ENCODE data around the gene SDCCAG8.

The SDCCAG8 gene

DNA sequence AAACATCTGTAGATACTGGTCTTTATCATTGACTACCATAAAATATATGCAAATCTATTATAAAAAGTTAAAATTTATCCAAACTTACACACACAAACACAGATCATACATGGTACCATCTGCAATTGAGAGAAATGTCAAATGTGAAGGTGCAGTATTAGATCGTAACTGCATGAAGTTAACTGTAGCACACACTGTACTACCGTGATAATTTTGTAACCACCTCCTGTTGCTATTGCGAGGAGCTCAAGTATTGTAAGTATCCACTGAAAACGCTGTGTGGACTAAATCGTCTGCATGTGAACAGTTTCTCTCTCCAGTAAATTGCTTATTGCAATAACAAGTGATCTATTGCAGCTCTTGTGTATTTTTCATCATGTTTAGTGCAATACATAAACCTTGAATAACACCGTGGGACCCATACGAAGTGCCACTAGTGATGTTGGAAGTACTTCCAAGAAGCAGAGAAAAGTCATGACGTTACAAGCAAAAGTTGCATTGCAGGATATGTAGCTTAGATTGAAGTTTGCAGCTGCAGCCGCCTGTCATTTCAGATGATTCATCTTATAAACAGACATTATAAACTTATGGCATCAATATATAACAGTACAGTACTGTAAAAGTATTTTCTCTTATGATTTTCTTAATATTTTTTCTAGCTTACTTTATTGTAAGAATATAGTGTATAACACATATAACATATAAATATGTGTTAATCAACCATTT, 172.9 kb downstream of the SDCCAG8 start:
- DNase-seq: no peak

GRCh38 chr1:243431591-243431990, 175.8 kb downstream of the SDCCAG8 start:
- DNase-seq: no peak

GRCh38 chr1:243432136-243432535, 176.3 kb downstream of the SDCCAG8 start:
- no peak for DNase-seq

GRCh38 chr1:243433737-243434370, 178.0 kb downstream of the SDCCAG8 start:
- no peak for DNase-seq

DNA sequence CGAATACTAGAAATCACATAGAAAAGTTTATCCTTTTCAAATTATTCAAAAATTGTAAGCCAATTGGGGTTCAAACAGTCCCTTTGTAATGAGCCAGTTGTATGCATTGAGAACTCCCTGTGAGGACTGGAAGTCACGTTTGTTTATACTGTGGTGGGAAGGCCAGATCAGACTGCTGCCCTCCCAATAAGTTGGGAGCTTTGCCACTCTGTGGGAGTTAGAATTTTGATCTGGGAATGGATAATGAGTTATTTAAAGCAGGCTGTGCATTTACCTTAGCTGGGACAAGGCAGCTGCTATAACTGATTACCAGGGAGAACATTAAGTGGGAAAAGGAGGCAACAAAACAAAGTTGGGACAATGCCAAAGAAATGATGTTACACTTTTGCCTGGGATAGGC, 178.8 kb downstream of the SDCCAG8 start:
- no peak for DNase-seq

DNA sequence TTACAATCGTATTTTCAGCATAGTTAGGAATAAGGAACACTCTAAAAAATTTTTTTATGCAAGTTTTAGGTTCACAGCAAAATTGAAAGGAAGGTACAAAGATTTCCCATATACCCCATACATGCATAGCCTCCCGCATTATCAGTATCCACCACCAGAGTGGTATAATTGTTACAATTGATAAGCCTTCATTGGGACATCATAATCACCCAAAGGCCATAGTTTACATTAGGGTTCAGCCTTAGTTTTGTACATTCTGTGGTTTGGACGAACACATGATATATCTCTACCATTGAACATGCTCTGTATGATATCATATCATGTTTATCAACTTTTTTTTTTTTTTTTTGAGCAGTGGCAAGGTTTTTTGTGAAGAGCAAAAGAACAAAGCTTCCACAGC, 180.0 kb downstream of the SDCCAG8 start:
- no peak for DNase-seq

DNA sequence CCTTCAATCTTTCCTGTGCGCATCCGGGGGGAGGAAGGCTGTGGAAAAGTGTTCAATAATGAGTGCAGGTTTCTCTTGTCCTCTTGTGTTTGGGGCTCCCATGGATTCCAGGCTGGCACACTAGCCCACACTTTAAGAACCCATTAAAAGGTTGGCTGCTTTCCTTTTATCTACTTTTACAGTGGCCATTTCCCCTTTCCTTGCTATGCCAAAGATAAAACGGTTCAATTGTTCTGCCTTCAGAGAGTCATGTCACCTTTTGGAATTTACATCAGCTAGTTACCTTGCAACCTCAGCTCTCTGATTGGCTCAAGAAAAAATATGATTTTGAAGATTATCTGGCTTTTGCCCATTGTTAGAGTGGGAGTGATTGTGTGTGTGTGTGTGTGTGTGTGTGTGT, 182.3 kb downstream of the SDCCAG8 start:
- DNase-seq: no peak

DNA sequence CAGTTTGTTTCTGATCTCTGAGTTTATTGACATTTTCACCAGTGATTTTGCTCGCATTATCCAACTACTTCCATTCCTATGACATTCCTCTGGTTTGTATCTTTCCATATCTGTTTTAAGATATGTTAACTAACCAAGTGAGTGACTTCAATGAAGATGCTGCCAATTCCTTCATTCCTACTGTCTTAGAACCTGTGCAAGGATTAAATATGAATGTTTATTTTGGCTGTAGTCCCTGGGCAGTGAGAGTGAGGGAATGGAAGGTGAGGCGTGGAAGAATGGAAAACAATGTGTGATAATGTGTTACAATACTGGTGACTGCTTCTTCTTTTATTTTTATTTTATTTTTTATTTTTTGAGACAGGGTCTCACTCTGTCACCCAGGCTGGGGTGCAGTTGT, 183.0 kb downstream of the SDCCAG8 start:
- no peak for DNase-seq

GRCh38 chr1:243440406-243440805, 184.6 kb downstream of the SDCCAG8 start:
- no peak for DNase-seq

DNA sequence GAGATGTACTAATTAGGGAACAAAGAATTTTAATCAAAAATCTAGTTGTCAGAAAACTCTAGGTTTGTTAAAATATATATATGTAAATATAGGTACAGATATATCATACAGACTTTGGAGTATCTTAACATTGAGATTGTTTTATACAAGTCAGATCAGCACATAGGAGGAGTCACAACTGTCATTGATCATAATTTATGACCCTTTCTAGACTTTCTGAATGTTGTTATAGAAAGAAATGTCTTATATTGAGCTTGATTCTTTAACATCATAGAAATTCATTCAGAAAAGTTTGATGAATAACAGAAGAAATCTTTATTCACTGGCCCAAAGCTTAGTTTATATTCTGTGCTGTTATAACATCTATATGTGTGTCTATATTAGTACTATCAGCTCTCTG, 185.8 kb downstream of the SDCCAG8 start:
- DNase-seq: no peak

DNA sequence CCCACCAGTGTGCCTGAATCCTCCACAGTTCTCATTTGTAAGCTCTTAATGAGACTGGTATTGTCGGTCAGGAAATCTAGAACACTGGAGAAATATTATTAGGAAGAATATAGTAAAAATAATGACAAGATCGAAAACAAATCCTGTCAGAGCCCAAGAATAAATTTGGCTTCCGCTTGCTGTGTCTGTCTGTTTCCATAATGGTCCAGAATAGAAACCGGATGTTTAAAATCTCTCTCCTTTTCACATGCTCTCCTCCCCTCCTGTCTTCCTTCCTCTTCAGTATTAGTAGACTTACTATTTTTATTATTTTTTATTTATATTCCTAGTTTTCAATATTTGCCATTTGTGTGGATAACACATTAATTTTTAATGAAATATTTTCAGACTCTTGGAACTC, 187.7 kb downstream of the SDCCAG8 start:
- DNase-seq: no peak

- DNase-seq: no peak
Measured at GRCh38 chr1:243447347-243447746, 191.5 kb downstream of the SDCCAG8 start.

GRCh38 chr1:243447844-243448243, 192.0 kb downstream of the SDCCAG8 start:
- no peak for DNase-seq

- DNase-seq: no peak
Measured at GRCh38 chr1:243449373-243449772, 193.5 kb downstream of the SDCCAG8 start.

GRCh38 chr1:243452092-243452491, 196.3 kb downstream of the SDCCAG8 start:
- DNase-seq: no peak

DNA sequence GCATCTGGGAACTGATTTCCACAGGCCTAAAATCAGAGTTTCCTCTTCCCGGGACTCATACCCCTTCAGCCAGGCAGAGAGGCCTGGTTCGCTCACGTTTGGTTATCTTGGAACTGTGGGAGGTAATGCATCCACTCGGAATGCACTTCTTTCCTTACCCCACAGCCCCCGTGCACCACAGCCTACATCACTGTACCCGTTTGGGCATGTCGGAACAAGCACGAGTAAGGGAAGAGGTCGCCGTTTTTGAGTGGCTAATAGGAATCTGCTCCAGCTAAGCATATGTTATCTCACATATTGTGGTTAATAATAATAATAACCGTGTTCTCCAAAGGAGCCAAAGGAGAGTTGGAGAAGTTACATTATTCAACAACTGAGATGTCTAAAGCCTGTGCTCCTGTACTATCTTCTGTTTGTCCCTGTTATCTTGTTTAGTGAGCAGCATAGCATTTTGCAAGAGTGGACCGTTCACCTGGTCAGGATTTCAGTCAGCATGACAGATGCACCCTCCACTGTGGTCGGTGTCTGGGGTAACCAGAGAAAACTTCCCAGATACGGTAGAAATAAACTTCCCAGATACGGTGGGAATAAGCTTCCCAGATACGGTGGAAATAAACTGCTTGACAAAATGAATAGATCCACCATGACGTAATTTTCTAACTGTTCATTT, 198.6 kb downstream of the SDCCAG8 start:
- no peak for DNase-seq

DNA sequence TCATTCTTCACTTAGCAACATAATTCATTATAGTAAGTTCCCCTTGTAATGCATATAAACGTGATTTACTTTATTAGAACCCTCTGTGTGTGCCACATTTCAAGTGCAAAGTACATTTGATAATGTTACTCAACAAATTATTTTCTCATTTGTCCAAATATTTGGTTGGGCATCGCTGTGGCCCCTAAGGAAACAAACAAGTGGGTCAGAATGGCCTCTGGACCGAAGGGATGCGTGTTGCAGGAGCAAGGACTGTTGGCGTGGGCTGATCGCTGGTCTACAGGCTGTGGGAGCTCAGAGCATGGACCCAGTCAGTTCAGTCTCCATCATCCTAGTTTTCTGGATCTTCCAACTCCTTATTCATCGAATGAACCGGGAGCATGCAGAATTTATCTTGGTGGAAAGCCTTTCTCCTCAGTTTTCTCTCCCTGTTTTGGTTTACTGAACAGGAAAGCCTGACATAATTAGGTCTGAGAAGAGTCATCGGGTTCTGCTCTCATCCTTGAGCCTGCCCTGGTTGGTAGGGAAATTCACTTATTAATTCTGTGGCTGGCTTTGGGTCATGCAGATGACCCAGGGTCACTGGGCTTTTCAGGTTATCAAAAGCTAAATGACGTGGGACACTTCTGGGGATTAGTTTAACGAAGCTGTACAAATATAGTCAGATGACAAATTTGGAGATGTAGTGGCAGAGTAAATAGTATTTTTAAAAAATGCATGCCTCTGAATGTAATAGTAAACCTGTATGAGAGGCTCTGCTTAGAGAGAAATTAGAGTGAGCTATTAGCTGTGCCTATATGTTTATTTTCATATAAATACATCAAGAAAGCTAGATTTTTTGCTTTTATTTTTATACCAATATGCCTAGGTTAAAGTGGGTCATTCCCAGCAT, 200.2 kb downstream of the SDCCAG8 start:
- no peak for DNase-seq

DNA sequence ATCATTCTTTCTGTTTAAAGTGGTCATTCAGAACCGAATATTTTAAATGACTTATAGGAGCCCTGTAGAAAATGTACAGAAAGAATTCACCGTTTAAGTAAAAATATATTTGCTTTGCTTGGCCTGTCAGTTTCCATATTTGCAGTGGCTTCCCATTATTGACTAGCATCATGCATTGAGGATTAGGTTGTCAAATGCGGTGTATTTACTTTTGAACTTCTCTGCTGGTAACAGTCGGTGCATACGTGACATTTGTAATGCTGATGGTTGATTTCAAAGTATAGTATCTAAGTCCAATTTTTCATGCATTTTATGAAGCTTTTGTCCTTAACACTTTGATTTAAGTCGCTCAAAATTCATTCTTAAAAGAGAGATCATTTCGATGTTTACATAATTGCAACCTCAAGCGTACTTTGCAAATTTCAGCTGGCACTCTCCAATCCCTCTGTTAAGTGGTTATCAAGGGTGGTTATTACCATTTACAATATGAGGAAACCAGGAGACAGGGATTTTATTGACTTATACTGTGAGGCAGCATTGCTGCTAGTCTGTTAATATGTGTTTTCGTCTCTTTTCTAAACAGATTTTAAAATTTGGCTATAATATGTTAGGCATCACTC, 201.6 kb downstream of the SDCCAG8 start:
- no peak for DNase-seq

- no peak for DNase-seq
Measured at GRCh38 chr1:243459059-243459458, 203.2 kb downstream of the SDCCAG8 start.

DNA sequence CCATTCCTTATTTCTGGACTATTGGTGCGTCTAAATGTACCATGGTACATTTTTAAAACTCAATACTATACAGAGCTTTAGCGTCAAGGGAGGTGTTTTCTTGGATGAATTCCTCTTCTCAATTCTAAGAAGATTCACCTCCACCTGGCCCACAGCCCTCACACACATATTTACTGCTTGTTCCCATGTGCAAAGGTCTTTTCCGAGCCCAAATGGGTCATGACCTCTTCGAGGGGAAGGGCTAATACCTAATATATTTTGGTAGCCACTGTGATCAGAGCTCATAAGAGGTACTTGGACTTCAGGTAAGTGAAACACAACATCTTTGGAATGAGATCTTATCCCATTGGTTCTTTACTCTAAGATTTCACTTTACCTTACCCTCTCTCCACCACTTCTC, 205.9 kb downstream of the SDCCAG8 start:
- DNase-seq: no peak

DNA sequence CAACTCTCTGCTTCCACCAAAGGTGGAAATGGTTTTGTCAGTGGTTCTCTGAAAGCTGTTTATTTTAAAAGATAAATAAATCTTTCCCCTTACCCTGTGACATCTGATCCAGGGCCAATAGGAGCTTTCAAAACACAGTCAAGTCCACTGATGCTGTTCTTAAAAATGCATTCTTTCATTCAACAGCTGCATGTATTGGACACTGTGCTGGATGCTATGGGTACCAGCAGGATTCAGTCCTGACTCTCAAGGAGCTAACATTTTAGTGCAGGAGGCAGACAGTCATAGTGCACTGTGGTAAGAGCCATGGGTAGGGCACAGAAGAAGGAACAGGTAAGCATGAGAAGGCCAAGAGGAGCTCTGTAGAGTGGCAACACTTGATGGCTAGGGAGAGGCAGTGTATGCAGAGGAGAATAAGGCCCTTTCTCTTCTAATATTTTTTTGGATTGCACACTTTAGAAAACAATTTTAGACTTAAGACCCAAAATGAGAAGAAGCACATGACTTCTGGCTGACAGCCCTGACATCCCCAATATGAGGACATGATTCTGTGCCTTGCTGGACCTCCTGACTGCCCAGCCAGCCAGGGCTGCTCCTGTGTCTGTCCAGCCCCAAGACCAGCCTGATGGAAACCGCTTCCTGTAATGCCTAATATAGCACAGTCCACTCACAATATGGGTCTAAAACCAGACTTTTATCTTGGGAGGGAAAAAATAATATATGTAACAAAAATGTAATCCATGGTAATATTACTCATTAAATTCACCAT, 207.3 kb downstream of the SDCCAG8 start:
- DNase-seq: no peak

GRCh38 chr1:243465081-243465480, 209.2 kb downstream of the SDCCAG8 start:
- no peak for DNase-seq
